H1 (cell line): ENCODE results near the gene SUCNR1. TPM values are rescaled to one million over a fixed set of nuclear protein-coding genes. Genes with fewer than 3 reads are reported as not detected.

ENCODE experiments used
- CTCF ChIA-PET: fragments of 300-600 bp; sonication (Branson Sonifier 250); formaldehyde crosslinking; loops from one replicate; lab custom pipeline; 2021; ENCODE audit not compliant: partially characterized antibody; lab: Charles Lee
- POLR2A ChIA-PET: fragments of 300-600 bp; sonication (Branson Sonifier 250); formaldehyde crosslinking; loops from one replicate; lab custom pipeline; 2021; ENCODE audit warnings: inconsistent platforms; ENCODE audit not compliant: partially characterized antibody; lab: Charles Lee
- DNase-seq, 2 experiments: peaks; one replicate each; pipeline versions ENCODE4 v3.0.0 to v3.0.0-alpha.2; 2010 to 2022; ENCODE audit warnings: low spot score in 2 of 2, low read depth in 1 of 2, mixed read lengths in 1 of 2
- FAIRE-seq: peaks from 2 replicates; lab custom pipeline; 2011; peaks lifted over from hg19 to GRCh38; lab: Jason Lieb, UNC
- H2AFZ ChIP-seq: 2 replicates; pipeline ENCODE4 v1.8.1; 2012; ENCODE audit warnings: low read length, inconsistent platforms
- H2AK5ac ChIP-seq: 2 replicates; pipeline ENCODE4 v1.6.1; 2013; ENCODE audit warnings: low read depth, low read length
- H2BK120ac ChIP-seq: replicated peaks from 2 replicates; pipeline ENCODE3; 2013; ENCODE audit warnings: low read depth, low read length, inconsistent platforms
- H2BK12ac ChIP-seq: 2 replicates; pipeline ENCODE4 v1.6.1; 2013; ENCODE audit warnings: low read depth, low read length
- H2BK15ac ChIP-seq: 2 replicates; pipeline ENCODE4 v1.6.1; 2013; ENCODE audit warnings: low read length
- H2BK20ac ChIP-seq: 2 replicates; pipeline ENCODE4 v1.6.1; 2013; ENCODE audit warnings: low read length
- H2BK5ac ChIP-seq: 2 replicates; pipeline ENCODE4 v1.6.1; 2013; ENCODE audit warnings: low read depth, low read length
- H3K14ac ChIP-seq: 2 replicates; pipeline ENCODE4 v1.6.1; 2013; ENCODE audit warnings: inconsistent platforms; ENCODE audit not compliant: insufficient read length
- H3K18ac ChIP-seq: 2 replicates; pipeline ENCODE4 v1.6.1; 2013; ENCODE audit warnings: low read length; ENCODE audit errors: extremely low read depth
- H3K23ac ChIP-seq: 2 replicates; pipeline ENCODE4 v1.6.1; 2013; ENCODE audit warnings: inconsistent platforms; ENCODE audit not compliant: insufficient read length
- H3K23me2 ChIP-seq: 2 replicates; pipeline ENCODE4 v1.6.1; 2013; ENCODE audit warnings: low read depth, low read length
- H3K27ac ChIP-seq: 2 replicates; pipeline ENCODE4 v1.6.1; 2011; ENCODE audit warnings: low read depth, low read length, inconsistent platforms
- H3K27me3 ChIP-seq, 4 experiments: replicated peaks in 1 of 4; 1 replicate in 1 of 4; 2 replicates in 3 of 4; pipeline versions ENCODE4 v1.6.1 to v1.8.1; 2011 to 2013; ENCODE audit warnings: low read length in 3 of 4, mild to moderate bottlenecking in 3 of 4, inconsistent platforms in 2 of 4, mixed read lengths in 2 of 4, moderate library complexity in 1 of 4; ENCODE audit not compliant: control insufficient read depth in 3 of 4, insufficient read depth in 3 of 4; ENCODE audit errors: extremely low read depth in 1 of 4
- H3K36me3 ChIP-seq, 4 experiments: 2 replicates each; pipeline versions ENCODE4 v1.6.1 to v1.8.1; 2011 to 2013; ENCODE audit warnings: mild to moderate bottlenecking in 4 of 4, low read length in 3 of 4, moderate library complexity in 2 of 4, control low read depth in 1 of 4, inconsistent platforms in 1 of 4; ENCODE audit not compliant: insufficient read depth in 4 of 4, control insufficient read depth in 2 of 4
- H3K4ac ChIP-seq: replicated peaks from 2 replicates; pipeline ENCODE3; 2013; ENCODE audit warnings: low read length, low read depth, mixed read lengths, inconsistent platforms; ENCODE audit not compliant: insufficient read length
- H3K4me1 ChIP-seq, 4 experiments: replicated peaks in 1 of 4; 1 replicate in 1 of 4; 2 replicates in 3 of 4; pipeline versions ENCODE4 v1.6.1 to v1.8.1; 2011 to 2013; ENCODE audit warnings: low read length in 3 of 4, inconsistent platforms in 2 of 4, mixed read lengths in 1 of 4; ENCODE audit not compliant: insufficient read depth in 4 of 4, control insufficient read depth in 3 of 4
- H3K4me2 ChIP-seq, 2 experiments: 2 replicates each; pipeline versions ENCODE4 v1.6.1 to v1.8.1; 2011 to 2013; ENCODE audit warnings: low read depth in 2 of 2, low read length in 2 of 2, control low read depth in 1 of 2, inconsistent platforms in 1 of 2, mild to moderate bottlenecking in 1 of 2; ENCODE audit not compliant: insufficient read depth in 1 of 2
- H3K4me3 ChIP-seq, 4 experiments: fragments of 200-600, 300-600 bp in 1 of 4; sonication (generic), shearing (Covaris generic), sonication (Bioruptor Twin) in 1 of 4; 2 replicates each; pipeline versions ENCODE4 v1.5.1 to v1.8.1; 2011 to 2016; ENCODE audit warnings: low read length in 4 of 4, low read depth in 3 of 4, control low read depth in 2 of 4, inconsistent platforms in 2 of 4, mild to moderate bottlenecking in 2 of 4, mixed read lengths in 1 of 4, moderate library complexity in 1 of 4; ENCODE audit not compliant: insufficient read depth in 2 of 4; ENCODE audit errors: extremely low read depth in 1 of 4
- H3K56ac ChIP-seq: replicated peaks from 2 replicates; pipeline ENCODE3; 2013; ENCODE audit warnings: low read depth, mild to moderate bottlenecking, mixed read lengths, low read length, inconsistent platforms; ENCODE audit not compliant: insufficient read length
- H3K79me1 ChIP-seq: 2 replicates; pipeline ENCODE4 v1.6.1; 2013; ENCODE audit warnings: low read depth, low read length, control low read depth
- H3K79me2 ChIP-seq, 2 experiments: 2 replicates each; pipeline versions ENCODE4 v1.6.1 to v1.8.1; 2012 to 2013; ENCODE audit warnings: low read length in 2 of 2, mild to moderate bottlenecking in 2 of 2, inconsistent platforms in 1 of 2; ENCODE audit not compliant: insufficient read depth in 2 of 2, control insufficient read depth in 1 of 2
- H3K9ac ChIP-seq, 4 experiments: replicated peaks in 1 of 4; 1 replicate in 1 of 4; 2 replicates in 3 of 4; pipeline versions ENCODE4 v1.6.1 to v1.8.1; 2011 to 2013; ENCODE audit warnings: low read depth in 3 of 4, low read length in 3 of 4, control low read depth in 2 of 4, mild to moderate bottlenecking in 2 of 4, moderate library complexity in 2 of 4, inconsistent platforms in 1 of 4; ENCODE audit errors: extremely low read depth in 1 of 4
- H3K9me3 ChIP-seq, 2 experiments: 2 replicates each; pipeline versions ENCODE4 v1.6.1 to v1.8.1; 2012 to 2013; ENCODE audit warnings: mild to moderate bottlenecking in 2 of 2, moderate library complexity in 2 of 2, control low read depth in 1 of 2, inconsistent platforms in 1 of 2, low read depth in 1 of 2, low read length in 1 of 2, mixed read lengths in 1 of 2; ENCODE audit not compliant: insufficient read depth in 2 of 2
- H4K20me1 ChIP-seq, 2 experiments: replicated peaks in 1 of 2; 2 replicates each; pipeline versions ENCODE3 to v1.8.1; 2011 to 2013; ENCODE audit warnings: inconsistent platforms in 2 of 2, low read length in 2 of 2, mild to moderate bottlenecking in 1 of 2; ENCODE audit not compliant: insufficient read depth in 2 of 2, control insufficient read depth in 1 of 2
- H4K5ac ChIP-seq: 2 replicates; pipeline ENCODE4 v1.6.1; 2013; ENCODE audit warnings: low read length, low read depth, mixed read lengths, inconsistent platforms; ENCODE audit not compliant: insufficient read length
- H4K8ac ChIP-seq: 2 replicates; pipeline ENCODE4 v1.8.0; 2013; ENCODE audit warnings: mild to moderate bottlenecking, moderate library complexity, low read length, inconsistent platforms; ENCODE audit not compliant: insufficient read depth; ENCODE audit errors: extremely low read depth
- H4K91ac ChIP-seq: replicated peaks from 2 replicates; pipeline ENCODE3; 2013; ENCODE audit warnings: low read length, mixed read lengths, inconsistent platforms; ENCODE audit not compliant: insufficient read length
- ASH2L ChIP-seq: fragments of 200-600, 300-600 bp; sonication (generic); IDR thresholded peaks from one replicate; pipeline ENCODE4 v1.7.1; 2017; ENCODE audit warnings: low read length
- EZH2 ChIP-seq: fragments of 200-600 bp; sonication (generic); IDR thresholded peaks from 2 replicates; pipeline ENCODE4 v1.7.1; 2012; ENCODE audit warnings: low read depth, mild to moderate bottlenecking, moderate library complexity, low read length, inconsistent platforms; ENCODE audit not compliant: severe bottlenecking
- GTF2F1 ChIP-seq: IDR thresholded peaks from 2 replicates; pipeline ENCODE4 v1.6.1; 2012; ENCODE audit warnings: low read depth, low read length, improper control_type of control experiment, borderline replicate concordance
- KDM1A ChIP-seq: fragments of 200-600, 300-600 bp; sonication (generic); IDR thresholded peaks from 2 replicates; pipeline ENCODE4 v1.7.1; 2016; ENCODE audit warnings: mild to moderate bottlenecking, low read length, borderline replicate concordance
- KDM5A ChIP-seq: fragments of 200-600 bp; IDR thresholded peaks from 2 replicates; pipeline ENCODE4 v1.7.1; 2012; ENCODE audit warnings: mild to moderate bottlenecking, low read length, inconsistent platforms, mixed read lengths
- MAFK ChIP-seq: IDR thresholded peaks from 2 replicates; pipeline ENCODE4 v1.6.1; 2012; ENCODE audit warnings: low read depth, mild to moderate bottlenecking, improper control_type of control experiment, low read length
- RBBP5 ChIP-seq: IDR thresholded peaks from 2 replicates; pipeline ENCODE4 v1.7.1; 2012; ENCODE audit warnings: low read depth, mild to moderate bottlenecking, inconsistent platforms, low read length, moderate library complexity, borderline replicate concordance
- SUZ12 ChIP-seq: fragments of 200-600 bp; sonication (generic); IDR thresholded peaks from 2 replicates; pipeline ENCODE4 v1.6.1; 2012; ENCODE audit warnings: mild to moderate bottlenecking, inconsistent platforms, low read length, moderate library complexity, mixed read lengths
- TAF1 ChIP-seq: IDR thresholded peaks from 2 replicates; pipeline ENCODE4 v1.6.1; 2011; ENCODE audit warnings: mild to moderate bottlenecking, low read depth, low read length
- TEAD4 ChIP-seq: IDR thresholded peaks from 2 replicates; pipeline ENCODE4 v1.6.1; 2012; ENCODE audit warnings: low read depth, low read length, inconsistent platforms, mixed read lengths
- WGBS, 2 experiments: shearing (Covaris generic) in 1 of 2; methylation state at CpG; one replicate each; pipeline versions ENCODE4 v1.1.6 to v1.1.7; 2013 to 2015; ENCODE audit warnings: low lambda C conversion rate in 2 of 2, mixed read lengths in 2 of 2, inconsistent platforms in 1 of 2, low coverage in 1 of 2, missing lambda C conversion rate in 1 of 2; ENCODE audit not compliant: insufficient replicate concordance in 2 of 2, insufficient coverage in 1 of 2, insufficient read length in 1 of 2; ENCODE audit errors: extremely low coverage in 1 of 2, missing lambda C conversion rate in 1 of 2; 5-methylcytosine and 5-hydroxymethylcytosine counted together
- polyA plus RNA-seq, 7 experiments: library from polyadenylated mRNA; depleted of rRNA in 3 of 7; stranded (reverse) in 5 of 7; unstranded in 2 of 7; fragments of >200 nt in 5 of 7; fragments of 200-250 nt in 2 of 7; gene quantifications; 1 replicate in 5 of 7; 2 replicates in 1 of 7; 4 replicates in 1 of 7; pipeline versions ENCODE4 v1.2.1 to v1.2.3, GENCODE V29; 2011 to 2013; ENCODE audit warnings: missing spikeins in 2 of 7, mixed read lengths in 2 of 7
- total RNA-seq: library from RNA; stranded (reverse); fragmentation: NEBNext Ultra II Directional; extraction: Animal tissue kit (Norgen Biotek cat#: 25700); gene quantifications from 2 replicates; pipeline ENCODE4 v1.2.1, GENCODE V29; 2021

SUCNR1 gene
- total and polyA plus RNA-seq, 2 of the 8 experiments (the other 6 are each of a cell fraction or from before 2014, with no cell fraction given) = not detected

DNA sequence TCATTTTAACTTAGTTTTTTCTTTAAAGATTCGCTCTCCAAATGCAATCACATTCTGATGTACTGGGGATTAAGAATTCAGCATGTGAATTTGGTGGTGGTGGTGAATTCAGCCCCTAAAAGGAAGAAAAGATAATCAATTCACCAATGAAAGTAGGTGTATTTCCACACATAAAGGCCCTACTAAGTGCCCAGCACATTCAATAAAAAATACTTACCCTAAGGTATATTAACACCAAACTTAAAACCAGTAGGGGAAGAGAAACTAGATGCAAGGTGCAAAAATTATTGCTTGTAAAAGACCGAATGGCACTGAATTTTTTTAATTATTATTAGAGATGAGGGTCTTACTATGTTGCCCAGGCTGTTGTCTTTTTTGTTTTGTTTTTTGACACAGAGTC lies 16.8 kb upstream of the SUCNR1 start:
- no peak for DNase-seq
- H3K36me3 ChIP-seq = no peaks in the 10 kb centered on the region
- no peaks in the 10 kb centered on the region; a peak in 1 of 4 replicates for H3K9me3 ChIP-seq
- H3K4me2 ChIP-seq = no peak overlapping the region
- H2BK12ac ChIP-seq = no peak overlapping the region
- H4K8ac ChIP-seq = no peak overlapping the region
- POLR2A ChIA-PET = no interaction called here
- no peak overlapping the region for H3K18ac ChIP-seq
- H2AK5ac ChIP-seq = no peak overlapping the region
- CTCF ChIA-PET = no interaction called here
- H4K5ac ChIP-seq = no peak overlapping the region
- H2BK20ac ChIP-seq = no peak overlapping the region
- no peaks in the 10 kb centered on the region for H3K27me3 ChIP-seq
- H2AFZ ChIP-seq = no peak overlapping the region
- no peaks in the 10 kb centered on the region for H3K23me2 ChIP-seq
- H2BK5ac ChIP-seq = no peak overlapping the region
- no peak overlapping the region for H3K4ac ChIP-seq
- TF ChIP-seq KDM1A (no peak), MAFK (no peak), RBBP5 (no peak), TEAD4 (no peak), KDM5A (no peak), TAF1 (no peak), EZH2 (no peak), ASH2L (no peak), SUZ12 (no peak), GTF2F1 (no peak)
- H2BK15ac ChIP-seq = no peak overlapping the region
- no peak overlapping the region for H4K91ac ChIP-seq
- H3K4me3 ChIP-seq = no peak overlapping the region
- no peak overlapping the region for H3K9ac ChIP-seq
- H3K79me2 ChIP-seq = no peaks in the 10 kb centered on the region
- 92% methylated on average over 2 of the region's 2 CpGs; no CpG with 5 or more reads in 1 of the 2 experiments for WGBS, 2 experiments
- no peaks in the 10 kb centered on the region for H4K20me1 ChIP-seq
- no peak overlapping the region for H3K14ac ChIP-seq
- no peak for FAIRE-seq
- H3K23ac ChIP-seq = no peak overlapping the region
- no peaks in the 10 kb centered on the region for H3K4me1 ChIP-seq
- H3K27ac ChIP-seq = no peak overlapping the region
- no peaks in the 10 kb centered on the region; the same call in 1 of the 2 replicates for H3K79me1 ChIP-seq
- H2BK120ac ChIP-seq = no peak overlapping the region
- no peak overlapping the region for H3K56ac ChIP-seq
